GM23338 (cell line): Measurements from ENCODE around the gene PPFIBP2.

Source experiments
- CREB1 ChIP-seq: fragments of 250-450 bp; sonication (Bioruptor Pico); IDR thresholded peaks from 2 replicates; pipeline ENCODE4 v1.5.0; 2020; ENCODE audit warnings: low read depth, mild to moderate bottlenecking, moderate library complexity
- CTCF ChIP-seq, 2 experiments: fragments of 200-600 bp in 1 of 2; sonication (generic) in 1 of 2; conservative IDR thresholded peaks; 2 replicates each; pipeline versions ENCODE4 v1.5.1 to v1.6.1; 2016 to 2017; ENCODE audit warnings: antibody characterized with exemption in 2 of 2, low read depth in 2 of 2, mild to moderate bottlenecking in 2 of 2, moderate library complexity in 1 of 2
- ETS1 ChIP-seq: IDR thresholded peaks from 2 replicates; pipeline ENCODE4 v1.6.1; 2016; ENCODE audit warnings: antibody characterized with exemption
- EZH2 ChIP-seq: fragments of 200-600 bp; sonication (generic); IDR thresholded peaks from one replicate; pipeline ENCODE4 v1.8.0; 2017; ENCODE audit warnings: antibody characterized with exemption, mild to moderate bottlenecking, low read depth; ENCODE audit not compliant: unreplicated experiment
- EZH2phosphoT487 ChIP-seq: fragments of 200-600 bp; sonication (generic); IDR thresholded peaks from one replicate; pipeline ENCODE4 v1.8.1; 2018; ENCODE audit warnings: antibody characterized with exemption; ENCODE audit not compliant: unreplicated experiment
- JUNB ChIP-seq: IDR thresholded peaks from one replicate; pipeline ENCODE4 v1.6.1; 2016; ENCODE audit warnings: antibody characterized with exemption; ENCODE audit not compliant: unreplicated experiment
- NANOG ChIP-seq: IDR thresholded peaks from 2 replicates; pipeline ENCODE4 v1.6.1; 2016; ENCODE audit warnings: antibody characterized with exemption, borderline replicate concordance
- POLR2AphosphoS5 ChIP-seq: IDR thresholded peaks from 2 replicates; pipeline ENCODE4 v1.6.1; 2016; ENCODE audit warnings: antibody characterized with exemption, low read depth
- REST ChIP-seq: IDR thresholded peaks from one replicate; pipeline ENCODE4 v1.6.1; 2018; ENCODE audit warnings: antibody characterized with exemption; ENCODE audit not compliant: unreplicated experiment
- STAT1 ChIP-seq: IDR thresholded peaks from one replicate; pipeline ENCODE4 v1.6.1; 2016; ENCODE audit warnings: antibody characterized with exemption; ENCODE audit not compliant: unreplicated experiment
- ZNF114 ChIP-seq: fragments of 250-450 bp; sonication (Bioruptor Pico); IDR thresholded peaks from 2 replicates; pipeline ENCODE4 v1.5.0; 2020; ENCODE audit warnings: mild to moderate bottlenecking, moderate library complexity
- ZNF331 ChIP-seq: fragments of 250-450 bp; sonication (Bioruptor Pico); IDR thresholded peaks from 2 replicates; pipeline ENCODE4 v1.5.0; 2020; ENCODE audit warnings: low read depth, mild to moderate bottlenecking, moderate library complexity
- ZNF462 ChIP-seq: fragments of 250-450 bp; sonication (Bioruptor Pico); IDR thresholded peaks from 2 replicates; pipeline ENCODE4 v1.5.0; 2020; ENCODE audit warnings: mild to moderate bottlenecking, moderate library complexity

GRCh38 chr11:7524462-7525235, 10.8 kb downstream of the PPFIBP2 start:
- no peak for TF ChIP-seq CTCF (conservative IDR thresholded peaks at IDR 0.05; ENCODE audit: low read depth in 2 of 2)
- TF ChIP-seq EZH2 = no peak
- TF ChIP-seq NANOG = no peak
- TF ChIP-seq POLR2AphosphoS5 = no peak
- no peak for TF ChIP-seq REST
- TF ChIP-seq EZH2phosphoT487 = no peak
- TF ChIP-seq JUNB = no peak
- TF ChIP-seq STAT1 = no peak
- no peak for TF ChIP-seq CREB1 (CRISPR knock-in tag)
- no peak for TF ChIP-seq ZNF331 (CRISPR knock-in tag)
- no peak for TF ChIP-seq ZNF114 (CRISPR knock-in tag)
- no peak for TF ChIP-seq ZNF462 (CRISPR knock-in tag)
- no peak for TF ChIP-seq ETS1
